ENCODE results near the gene GLIPR1. TPM values are rescaled to one million over a fixed set of nuclear protein-coding genes. Genes with fewer than 3 reads are reported as not detected.
"Not testable (repeated sequence)": the region's sequence is repeated elsewhere in the genome, so short reads cannot be mapped to it uniquely, and the experiment has no call there.

The GLIPR1 gene
- total and polyA plus RNA-seq, 2 donors from 2014 or later, result 2.3 to 20.6 TPM

- H3K36me3 ChIP-seq (ENCODE audit: control insufficient read depth in 2 of 3, insufficient read depth in 3 of 3, low read length in 3 of 3), result no peaks in the 10 kb centered on the region
- no peak overlapping the region for H3K4me3 ChIP-seq (ENCODE audit: low read length in 3 of 3)
- DNase-seq (no peak), FAIRE-seq (no peak)
- no peaks in the 10 kb centered on the region for H3K9me3 ChIP-seq (ENCODE audit: control insufficient read depth in 2 of 3, insufficient read depth in 1 of 3, low read length in 3 of 3)
- no peaks in the 10 kb centered on the region for H3K27me3 ChIP-seq (ENCODE audit: control insufficient read depth, insufficient read depth, low read length)
- H3K27ac ChIP-seq (ENCODE audit: low read depth in 2 of 2, low read length in 2 of 2), result no peak overlapping the region
- no peaks in the 10 kb centered on the region for H3K4me1 ChIP-seq (ENCODE audit: control insufficient read depth in 2 of 3, insufficient read depth in 2 of 3, low read depth in 1 of 3, low read length in 3 of 3)
- intact Hi-C loops (cut with DNase I), result no loop called here
- no peak for TF ChIP-seq CTCF (IDR thresholded peaks at IDR 0.05; ENCODE audit: borderline replicate concordance, extremely low read depth, insufficient read depth)
- no peak overlapping the region for H3K9ac ChIP-seq (ENCODE audit: low read length in 3 of 3)
Measured at GRCh38 chr12:75483431-75483830, 2.9 kb downstream of the GLIPR1 start.

GRCh38 chr12:75484450-75484849 lies 3.9 kb downstream of the GLIPR1 start:
- H3K9ac ChIP-seq (ENCODE audit: low read length in 3 of 3); intact Hi-C loops (cut with DNase I); H3K36me3 ChIP-seq (ENCODE audit: control insufficient read depth in 2 of 3, insufficient read depth in 3 of 3, low read length in 3 of 3); H3K9me3 ChIP-seq (ENCODE audit: control insufficient read depth in 2 of 3, insufficient read depth in 1 of 3, low read length in 3 of 3); DNase-seq; FAIRE-seq; H3K4me1 ChIP-seq (ENCODE audit: control insufficient read depth in 2 of 3, insufficient read depth in 2 of 3, low read depth in 1 of 3, low read length in 3 of 3); H3K4me3 ChIP-seq (ENCODE audit: low read length in 3 of 3); H3K27ac ChIP-seq (ENCODE audit: low read depth in 2 of 2, low read length in 2 of 2); H3K27me3 ChIP-seq (ENCODE audit: control insufficient read depth, insufficient read depth, low read length): not testable (repeated sequence)

DNA sequence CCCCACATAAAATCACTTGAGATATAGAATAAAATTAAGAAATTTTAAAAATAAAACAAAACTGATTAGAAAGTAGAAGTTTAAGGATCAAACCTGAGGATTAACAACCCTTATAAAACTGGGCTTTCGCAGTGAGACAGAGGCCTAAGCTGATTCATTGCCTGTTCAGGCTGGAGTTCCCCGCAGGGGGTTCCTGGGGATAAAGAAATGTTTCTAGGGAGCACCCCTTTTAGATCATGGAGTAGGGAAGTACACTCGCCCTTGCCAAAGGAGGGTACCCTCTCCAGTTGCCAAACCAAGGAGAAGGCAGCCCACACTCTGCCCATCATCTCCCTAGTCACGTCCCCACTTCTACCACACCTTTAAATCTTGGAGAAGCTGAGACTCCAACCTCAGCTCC lies 6.8 kb downstream of the GLIPR1 start:
- no peak for DNase-seq
- Histone ChIP-seq H3K9ac (ENCODE audit: low read length in 3 of 3) (no peak overlapping the region), H3K27me3 (ENCODE audit: control insufficient read depth, insufficient read depth, low read length) (no peaks in the 10 kb centered on the region), H3K9me3 (ENCODE audit: control insufficient read depth in 2 of 3, insufficient read depth in 1 of 3, low read length in 3 of 3) (no peaks in the 10 kb centered on the region), H3K4me1 (ENCODE audit: control insufficient read depth in 2 of 3, insufficient read depth in 2 of 3, low read depth in 1 of 3, low read length in 3 of 3) (no peaks in the 10 kb centered on the region), H3K36me3 (ENCODE audit: control insufficient read depth in 2 of 3, insufficient read depth in 3 of 3, low read length in 3 of 3) (no peaks in the 10 kb centered on the region), H3K4me3 (ENCODE audit: low read length in 3 of 3) (no peak overlapping the region), H3K27ac (ENCODE audit: low read depth in 2 of 2, low read length in 2 of 2) (no peak overlapping the region)
- intact Hi-C loops (cut with DNase I), result no loop called here
- FAIRE-seq, result no peak
- TF ChIP-seq CTCF (IDR thresholded peaks at IDR 0.05; ENCODE audit: borderline replicate concordance, extremely low read depth, insufficient read depth), result no peak

GRCh38 chr12:75488553-75488952 lies 8.0 kb downstream of the GLIPR1 start:
- FAIRE-seq (no peak), DNase-seq (no peak)
- no peak overlapping the region for H3K9ac ChIP-seq (ENCODE audit: low read length in 3 of 3)
- H3K36me3 ChIP-seq (ENCODE audit: control insufficient read depth in 2 of 3, insufficient read depth in 3 of 3, low read length in 3 of 3), result no peaks in the 10 kb centered on the region
- no peak overlapping the region for H3K4me3 ChIP-seq (ENCODE audit: low read length in 3 of 3)
- no peaks in the 10 kb centered on the region for H3K4me1 ChIP-seq (ENCODE audit: control insufficient read depth in 2 of 3, insufficient read depth in 2 of 3, low read depth in 1 of 3, low read length in 3 of 3)
- H3K27me3 ChIP-seq (ENCODE audit: control insufficient read depth, insufficient read depth, low read length), result no peaks in the 10 kb centered on the region
- no peak overlapping the region for H3K27ac ChIP-seq (ENCODE audit: low read depth in 2 of 2, low read length in 2 of 2)
- intact Hi-C loops (cut with DNase I), result no loop called here
- peak; percentile 8 for TF ChIP-seq CTCF (IDR thresholded peaks at IDR 0.05; ENCODE audit: borderline replicate concordance, extremely low read depth, insufficient read depth)
- no peaks in the 10 kb centered on the region for H3K9me3 ChIP-seq (ENCODE audit: control insufficient read depth in 2 of 3, insufficient read depth in 1 of 3, low read length in 3 of 3)
